Liver (tissue), 3 donors: ENCODE results near the gene PDZD2.

Experiments
- JUND ChIP-seq, 2 donors: IDR thresholded peaks; 2 replicates each; pipeline ENCODE4 v1.6.1; 2016; ENCODE audit warnings: antibody characterized with exemption in 2 of 2
- RXRA ChIP-seq, 2 donors: IDR thresholded peaks; 2 replicates each; pipeline ENCODE4 v1.6.1; 2017 to 2018; ENCODE audit warnings: antibody characterized with exemption in 2 of 2, mild to moderate bottlenecking in 1 of 2
- TF ChIP-seq, protein P1 (sequence below): fragments of 150-350 bp; IDR thresholded peaks from 2 replicates; pipeline ENCODE4 v1.5.1; 2017; ENCODE audit warnings: improper control_type of control experiment, low read depth, low read length; ENCODE audit not compliant: missing input control
- donor health status: healthy.
- donor health status: healthy.

DNA sequence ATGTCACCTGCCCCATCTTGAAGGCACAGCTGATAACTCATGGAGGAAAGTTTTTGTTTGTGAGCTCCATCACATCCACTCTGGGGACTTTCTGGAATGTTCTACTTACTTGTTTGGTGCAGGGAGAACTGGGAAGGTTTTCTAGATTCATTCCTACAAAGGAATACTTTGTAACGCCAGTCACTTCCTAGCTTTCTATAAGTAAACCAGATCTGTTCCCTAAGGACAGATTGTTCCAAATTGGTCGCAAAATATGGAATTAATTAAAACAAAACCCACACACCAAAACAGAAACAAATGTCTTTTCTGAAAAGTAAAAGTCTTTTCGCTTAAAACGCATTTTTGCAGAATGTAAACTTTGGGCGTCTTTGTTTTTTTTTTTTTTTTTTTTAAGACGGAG, 167.6 kb downstream of the PDZD2 start:
- TF ChIP-seq JUND (IDR thresholded peaks at IDR 0.05) (no peak), RXRA (IDR thresholded peaks at IDR 0.05) (no peak)
- TF ChIP-seq, protein P1, sequence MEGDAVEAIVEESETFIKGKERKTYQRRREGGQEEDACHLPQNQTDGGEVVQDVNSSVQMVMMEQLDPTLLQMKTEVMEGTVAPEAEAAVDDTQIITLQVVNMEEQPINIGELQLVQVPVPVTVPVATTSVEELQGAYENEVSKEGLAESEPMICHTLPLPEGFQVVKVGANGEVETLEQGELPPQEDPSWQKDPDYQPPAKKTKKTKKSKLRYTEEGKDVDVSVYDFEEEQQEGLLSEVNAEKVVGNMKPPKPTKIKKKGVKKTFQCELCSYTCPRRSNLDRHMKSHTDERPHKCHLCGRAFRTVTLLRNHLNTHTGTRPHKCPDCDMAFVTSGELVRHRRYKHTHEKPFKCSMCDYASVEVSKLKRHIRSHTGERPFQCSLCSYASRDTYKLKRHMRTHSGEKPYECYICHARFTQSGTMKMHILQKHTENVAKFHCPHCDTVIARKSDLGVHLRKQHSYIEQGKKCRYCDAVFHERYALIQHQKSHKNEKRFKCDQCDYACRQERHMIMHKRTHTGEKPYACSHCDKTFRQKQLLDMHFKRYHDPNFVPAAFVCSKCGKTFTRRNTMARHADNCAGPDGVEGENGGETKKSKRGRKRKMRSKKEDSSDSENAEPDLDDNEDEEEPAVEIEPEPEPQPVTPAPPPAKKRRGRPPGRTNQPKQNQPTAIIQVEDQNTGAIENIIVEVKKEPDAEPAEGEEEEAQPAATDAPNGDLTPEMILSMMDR: no peak
